Small intestine (tissue), 7 donors: ENCODE results near the gene ALPL. TPM values are rescaled to one million over a fixed set of nuclear protein-coding genes. Genes with fewer than 3 reads are reported as not detected.

Experiments
- DNase-seq, 2 donors: peaks; one replicate each; pipeline versions ENCODE4 v3.0.0 to v3.0.0-alpha.2; 2013
- FAIRE-seq: peaks from 2 replicates; lab custom pipeline; 2012; peaks lifted over from hg19 to GRCh38; lab: Jason Lieb, UNC
- H3K27ac ChIP-seq, 3 donors: one replicate each; pipeline ENCODE4 v1.5.1; 2013; ENCODE audit warnings: low read length in 2 of 3, mild to moderate bottlenecking in 2 of 3, control low read depth in 1 of 3, inconsistent platforms in 1 of 3, low read depth in 1 of 3, moderate library complexity in 1 of 3
- H3K27me3 ChIP-seq, 3 donors: one replicate each; pipeline ENCODE4 v1.6.1; 2013; ENCODE audit warnings: low read length in 3 of 3, inconsistent platforms in 1 of 3; ENCODE audit not compliant: control insufficient read depth in 3 of 3, insufficient read depth in 3 of 3
- H3K36me3 ChIP-seq, 3 donors: one replicate each; pipeline ENCODE4 v1.6.1; 2013; ENCODE audit warnings: low read length in 3 of 3, inconsistent platforms in 1 of 3, low read depth in 1 of 3, mild to moderate bottlenecking in 1 of 3, moderate library complexity in 1 of 3; ENCODE audit not compliant: control insufficient read depth in 3 of 3, insufficient read depth in 2 of 3
- H3K4me1 ChIP-seq, 3 donors: one replicate each; pipeline ENCODE4 v1.6.1; 2013; ENCODE audit warnings: low read length in 2 of 3, inconsistent platforms in 1 of 3, low read depth in 1 of 3, mild to moderate bottlenecking in 1 of 3, moderate library complexity in 1 of 3; ENCODE audit not compliant: control insufficient read depth in 3 of 3, insufficient read depth in 2 of 3
- H3K4me3 ChIP-seq, 3 donors: one replicate each; pipeline ENCODE4 v1.5.1; 2013; ENCODE audit warnings: low read length in 3 of 3, control low read depth in 1 of 3, inconsistent platforms in 1 of 3, low read depth in 1 of 3, mild to moderate bottlenecking in 1 of 3, moderate library complexity in 1 of 3
- H3K9me3 ChIP-seq, 2 donors: one replicate each; pipeline ENCODE4 v1.6.1; 2013; ENCODE audit warnings: low read depth in 1 of 2, low read length in 1 of 2; ENCODE audit not compliant: control insufficient read depth in 2 of 2, insufficient read depth in 1 of 2
- WGBS, 3 donors: extraction: QIAGEN DNeasy Blood & Tissue Kit; methylation state at CpG; one replicate each; pipeline ENCODE4 v1.1.7; 2013; 5-methylcytosine and 5-hydroxymethylcytosine counted together
- polyA plus RNA-seq, 4 donors: library from polyadenylated mRNA; stranded (reverse) in 3 of 4; unstranded in 1 of 4; fragments of 200-250 nt in 3 of 4; fragments of 120-200 nt in 1 of 4; gene quantifications; one replicate each; pipeline versions ENCODE4 v1.2.1 to v1.2.3, GENCODE V29; 2013
- donor health status: healthy with polysubstance abuse.
- donor health status: control.
- donor health status: control.
- donor health status: Bipolar disorder and iron deficiency.
- donor health status: healthy.

ALPL gene
- polyA plus RNA-seq, 4 donors: 0.89 to 3.0 (median 2.0) TPM

DNA sequence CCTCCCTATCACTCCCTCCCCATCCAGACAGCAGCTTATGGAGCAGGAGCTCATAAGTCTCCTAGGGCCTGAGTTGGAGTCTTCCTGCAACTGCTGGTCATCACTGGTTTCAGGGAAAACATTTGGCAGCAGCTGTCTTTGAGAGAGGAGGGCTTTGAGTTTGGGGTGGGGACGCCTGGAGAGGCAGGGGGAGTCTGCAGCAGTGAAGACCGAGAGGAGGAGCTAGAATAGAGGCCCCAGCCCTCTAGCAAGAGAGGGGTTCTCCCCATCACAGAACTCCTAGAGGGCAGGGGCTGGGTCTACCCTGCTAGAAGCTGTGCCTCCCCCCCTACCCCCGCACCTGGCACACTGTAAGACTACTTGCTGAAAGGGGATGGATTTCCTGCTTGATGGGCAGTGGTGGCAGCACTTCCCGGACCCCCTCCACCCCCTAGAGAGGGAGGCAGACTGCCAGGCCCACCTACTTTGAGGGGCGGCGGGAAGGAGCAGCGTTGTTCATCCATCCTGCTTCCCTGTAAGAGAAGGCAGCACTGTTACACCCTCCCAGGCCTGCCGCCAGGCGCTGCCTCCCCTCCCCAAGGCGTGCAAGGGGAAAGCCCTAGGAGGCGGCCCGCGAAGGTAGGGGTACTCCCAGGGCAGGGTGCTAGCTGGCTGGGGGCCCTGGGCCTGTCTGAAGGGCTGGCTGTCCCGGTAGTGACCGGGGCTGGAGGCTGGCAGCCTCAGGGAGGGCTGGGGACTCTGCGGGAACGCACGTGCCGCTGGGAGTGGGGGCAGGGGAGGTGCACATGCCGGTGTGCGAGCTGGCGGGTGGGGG is 109.5 kb downstream of the ALPL start:
- Histone ChIP-seq H3K27ac (no peak overlapping the region), H3K4me3 (peak overlapping the region in 1 of 3 donors; percentile 5), H3K9me3 (no peaks in the 10 kb centered on the region), H3K4me1 (peaks cover 3 to 74% (median 5%) of the 10 kb centered on the region in 3 donors), H3K27me3 (no peaks in the 10 kb centered on the region), H3K36me3 (peaks cover 0 to 49% (median 0%) of the 10 kb centered on the region in 3 donors)
- WGBS, 3 donors: 36 to 54% (median 37%) methylated on average over 22 of the region's 22 CpGs
- FAIRE-seq: no peak
- peak in 1 of 2 donors; percentile 51 for DNase-seq

- WGBS, 3 donors: 61 to 84% (median 80%) methylated on average over 7 of the region's 7 CpGs
Measured at GRCh38 chr1:21619375-21619947, 110.2 kb downstream of the ALPL start.

GRCh38 chr1:21620011-21620410 is 110.8 kb downstream of the ALPL start:
- DNase-seq (no peak), FAIRE-seq (no peak)
- H3K4me1 ChIP-seq: peaks cover 3 to 71% (median 5%) of the 10 kb centered on the region in 3 donors
- WGBS, 3 donors: 63 to 73% (median 69%) methylated on average over 12 of the region's 12 CpGs
- H3K27ac ChIP-seq: no peak overlapping the region
- no peaks in the 10 kb centered on the region for H3K27me3 ChIP-seq
- peak overlapping the region in 1 of 3 donors; percentile 74 for H3K4me3 ChIP-seq
- no peaks in the 10 kb centered on the region for H3K9me3 ChIP-seq
- H3K36me3 ChIP-seq: peaks cover 0 to 41% (median 0%) of the 10 kb centered on the region in 3 donors

More at GRCh38 chr1:21619375-21619947, 110.2 kb downstream of the ALPL start:
- Histone ChIP-seq H3K36me3 (peaks cover 0 to 42% (median 0%) of the 10 kb centered on the region in 3 donors), H3K27me3 (no peaks in the 10 kb centered on the region), H3K4me1 (peaks cover 3 to 74% (median 5%) of the 10 kb centered on the region in 3 donors), H3K4me3 (peak overlapping the region in 1 of 3 donors; percentile 74), H3K27ac (no peak overlapping the region), H3K9me3 (no peaks in the 10 kb centered on the region)
- DNase-seq (no peak), FAIRE-seq (no peak)

GRCh38 chr1:21620496-21620895 is 111.3 kb downstream of the ALPL start:
- FAIRE-seq (no peak), DNase-seq (no peak)
- no peak overlapping the region for H3K27ac ChIP-seq
- H3K4me1 ChIP-seq: peaks cover 3 to 68% (median 5%) of the 10 kb centered on the region in 3 donors
- no peaks in the 10 kb centered on the region for H3K27me3 ChIP-seq
- H3K36me3 ChIP-seq: peaks cover 0 to 40% (median 0%) of the 10 kb centered on the region in 3 donors
- H3K4me3 ChIP-seq: peak overlapping the region in 2 of 3 donors; percentile 25 to 74
- WGBS, 3 donors: 10 to 31% (median 30%) methylated on average over 14 to 16 of the region's 16 CpGs
- no peaks in the 10 kb centered on the region for H3K9me3 ChIP-seq

DNA sequence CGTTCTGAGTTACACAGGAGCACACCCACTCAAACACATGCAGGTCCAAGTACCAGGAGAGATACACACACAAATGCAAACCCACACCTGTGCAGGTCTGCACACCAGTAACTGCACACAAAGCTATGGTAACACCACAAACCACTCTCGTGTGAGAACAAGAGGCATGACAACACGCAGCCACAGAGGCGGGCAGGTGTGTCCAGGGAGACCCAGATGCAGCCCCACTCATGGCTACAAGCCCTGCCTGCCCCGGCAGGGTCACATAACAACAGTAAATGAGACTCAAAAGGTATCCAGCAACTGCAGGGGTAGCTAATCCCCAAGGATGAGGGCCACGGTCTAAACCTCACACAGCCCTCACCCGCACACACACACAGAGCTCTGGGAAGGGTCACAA is 111.8 kb downstream of the ALPL start:
- Histone ChIP-seq H3K4me3 (peak overlapping the region in 2 of 3 donors; percentile 4 to 74), H3K9me3 (no peaks in the 10 kb centered on the region), H3K4me1 (peaks cover 0 to 63% (median 3%) of the 10 kb centered on the region in 3 donors), H3K27me3 (no peaks in the 10 kb centered on the region), H3K27ac (no peak overlapping the region), H3K36me3 (peaks cover 0 to 40% (median 0%) of the 10 kb centered on the region in 3 donors)
- FAIRE-seq (no peak), DNase-seq (no peak)
- 46 to 70% (median 54%) methylated on average over 7 of the region's 7 CpGs for WGBS, 3 donors

DNA sequence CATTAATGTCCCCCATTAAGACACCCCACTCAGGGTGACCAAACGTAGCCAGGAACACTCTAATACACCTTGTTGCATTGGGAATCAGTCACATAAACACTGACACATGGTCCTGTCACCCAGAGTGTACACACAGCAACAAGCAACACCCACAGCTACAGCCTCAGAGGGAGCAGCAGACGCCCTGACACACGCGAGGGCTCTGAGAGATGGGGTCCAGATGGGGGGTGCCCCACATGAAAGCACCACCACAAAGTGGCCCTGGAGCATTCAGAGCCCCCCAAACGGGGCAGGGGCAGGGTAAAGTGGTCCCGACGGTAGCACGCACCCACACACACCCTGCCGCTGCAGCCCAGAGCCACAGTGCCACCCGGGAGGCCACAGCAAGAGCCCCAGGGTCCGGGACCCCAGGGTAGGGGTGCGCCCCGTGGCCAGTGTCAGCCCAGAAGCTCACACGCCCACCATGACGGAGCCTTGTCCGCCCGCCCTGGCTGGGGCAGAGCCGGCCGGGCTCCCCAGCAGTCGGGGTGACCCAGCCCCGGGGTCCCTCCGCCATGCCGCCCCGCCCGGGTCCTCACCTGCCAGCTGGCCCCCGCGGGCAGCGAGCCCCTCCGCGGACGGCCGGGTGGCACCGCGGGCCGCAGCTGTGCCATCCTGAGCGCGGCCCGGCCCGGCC is 112.7 kb downstream of the ALPL start:
- Histone ChIP-seq H3K27me3 (no peaks in the 10 kb centered on the region), H3K4me1 (peaks cover 0 to 59% (median 3%) of the 10 kb centered on the region in 3 donors), H3K9me3 (no peaks in the 10 kb centered on the region), H3K27ac (peak overlapping the region in 1 of 3 donors; percentile 27), H3K4me3 (peak overlapping the region in 2 of 3 donors; percentile 57 to 74), H3K36me3 (peaks cover 0 to 35% (median 0%) of the 10 kb centered on the region in 3 donors)
- DNase-seq (peak in 1 of 2 donors; percentile 41), FAIRE-seq (no peak)
- 10 to 34% (median 26%) methylated on average over 17 to 39 of the region's 39 CpGs for WGBS, 3 donors

GRCh38 chr1:21622466-21623315 is 113.5 kb downstream of the ALPL start:
- WGBS, 3 donors: 5 to 12% (median 8%) methylated on average over 26 to 62 of the region's 62 CpGs
- peaks cover 0 to 27% (median 0%) of the 10 kb centered on the region in 3 donors for H3K36me3 ChIP-seq
- H3K27ac ChIP-seq: peak overlapping the region in 2 of 3 donors; percentile 72 to 77

More at GRCh38 chr1:21622466-21623315, 113.5 kb downstream of the ALPL start:
- DNase-seq (peak; percentile 68 to 80), FAIRE-seq (no peak)
- peak overlapping the region in 2 of 3 donors; percentile 39 to 57 for H3K4me3 ChIP-seq
- no peaks in the 10 kb centered on the region for H3K27me3 ChIP-seq
- H3K9me3 ChIP-seq: no peaks in the 10 kb centered on the region
- H3K4me1 ChIP-seq: peaks cover 0 to 59% (median 3%) of the 10 kb centered on the region in 3 donors
